HUDEP-2 (cell line): ENCODE measurements around the gene NAP1L3.

ENCODE experiments used
- DNase-seq, 76 experiments: peaks; one replicate each; lab custom pipeline; 2025; ENCODE audit not compliant: unreplicated experiment in 76 of 76; lab: John Stamatoyannopoulos, UW

The NAP1L3 gene, protein sequence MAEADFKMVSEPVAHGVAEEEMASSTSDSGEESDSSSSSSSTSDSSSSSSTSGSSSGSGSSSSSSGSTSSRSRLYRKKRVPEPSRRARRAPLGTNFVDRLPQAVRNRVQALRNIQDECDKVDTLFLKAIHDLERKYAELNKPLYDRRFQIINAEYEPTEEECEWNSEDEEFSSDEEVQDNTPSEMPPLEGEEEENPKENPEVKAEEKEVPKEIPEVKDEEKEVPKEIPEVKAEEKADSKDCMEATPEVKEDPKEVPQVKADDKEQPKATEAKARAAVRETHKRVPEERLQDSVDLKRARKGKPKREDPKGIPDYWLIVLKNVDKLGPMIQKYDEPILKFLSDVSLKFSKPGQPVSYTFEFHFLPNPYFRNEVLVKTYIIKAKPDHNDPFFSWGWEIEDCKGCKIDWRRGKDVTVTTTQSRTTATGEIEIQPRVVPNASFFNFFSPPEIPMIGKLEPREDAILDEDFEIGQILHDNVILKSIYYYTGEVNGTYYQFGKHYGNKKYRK

DNA sequence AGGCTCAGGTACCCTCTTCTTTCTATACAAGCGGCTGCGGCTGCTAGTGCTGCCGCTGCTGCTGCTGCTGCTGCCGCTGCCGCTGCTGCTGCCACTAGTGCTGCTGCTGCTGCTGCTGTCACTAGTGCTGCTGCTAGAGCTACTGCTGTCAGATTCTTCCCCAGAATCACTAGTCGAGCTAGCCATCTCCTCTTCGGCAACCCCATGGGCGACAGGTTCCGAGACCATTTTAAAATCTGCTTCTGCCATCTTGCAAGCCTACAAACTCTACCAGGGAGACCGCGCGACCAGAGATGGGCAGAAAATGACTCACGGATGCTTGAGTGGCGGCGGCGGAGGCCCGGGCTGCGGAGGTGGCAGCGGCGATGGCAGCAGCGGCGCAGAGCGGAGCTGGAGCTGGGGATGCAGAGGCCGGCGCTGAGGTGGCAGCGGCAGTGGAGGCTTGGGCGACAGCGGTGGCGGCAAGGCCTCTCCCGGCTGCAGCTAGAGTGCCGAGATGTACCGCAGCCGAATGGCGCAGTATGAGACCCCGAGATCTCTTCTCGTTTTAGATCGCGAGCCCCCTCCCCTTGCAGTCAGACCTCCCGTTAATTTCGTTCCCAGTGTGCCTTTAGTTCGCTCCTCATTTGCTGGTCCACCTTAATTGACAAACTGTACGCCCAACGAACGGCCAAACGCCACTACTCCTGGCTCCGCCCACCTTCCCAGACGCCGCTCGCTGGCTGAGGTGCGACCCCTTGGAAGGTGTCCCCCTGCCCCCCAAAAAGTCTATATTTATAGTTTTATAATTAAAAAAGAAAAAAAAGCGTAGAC, at the start of gene NAP1L3:
Gene NAP1L3, minus strand, starts transcription at position 523 of the 813 bp plus-strand sequence. Its CDS starts 274 bp downstream, at position 249.
- no peak for DNase-seq

DNA sequence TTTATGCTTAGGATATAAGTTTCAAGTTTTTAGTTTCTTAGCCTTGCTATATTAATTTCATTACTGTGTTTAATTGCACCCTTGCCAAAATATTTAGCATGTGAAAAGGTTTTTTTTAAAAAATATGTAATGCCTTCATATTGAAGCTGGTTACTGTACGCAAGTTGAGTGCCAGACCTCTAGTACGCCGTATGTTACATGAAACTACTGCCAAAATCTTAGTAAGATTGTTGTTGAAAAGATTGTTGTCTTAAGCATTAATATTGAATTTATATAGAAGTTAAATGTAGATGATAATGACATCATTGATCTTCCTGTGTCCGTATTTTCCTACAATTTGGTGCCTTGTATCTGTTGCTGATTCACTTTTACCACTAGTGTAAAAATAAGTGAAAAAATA, 37.7 kb upstream of the NAP1L3 start:
- DNase-seq, result no peak

GRCh38 chrX:93703701-93704100, 30.3 kb upstream of the NAP1L3 start:
- no peak for DNase-seq

DNA sequence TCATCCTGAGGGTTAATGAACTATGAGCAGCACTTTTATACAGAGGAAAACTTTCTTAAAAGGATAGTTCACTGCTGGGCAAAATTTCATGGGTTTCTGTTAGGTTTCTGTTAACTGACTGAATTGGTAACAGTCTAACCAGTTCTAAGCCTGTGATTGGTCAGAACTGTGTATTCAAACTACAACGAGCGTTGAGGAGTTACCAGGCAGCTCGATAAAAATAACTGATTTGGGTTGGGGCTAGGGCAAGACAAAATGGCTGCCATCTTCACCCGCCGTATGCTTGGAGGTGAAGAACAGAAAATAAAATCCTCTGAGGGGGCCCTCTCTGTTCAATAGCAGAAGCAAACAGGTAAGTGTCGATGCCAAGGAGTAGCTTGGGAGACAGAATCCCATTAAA, 22.6 kb upstream of the NAP1L3 start:
- no peak for DNase-seq

GRCh38 chrX:93673869-93674271, 492 bp upstream of the NAP1L3 start, which contains the start of gene FAM133A:
Gene FAM133A, plus strand, starts transcription at chrX:93674206. Its CDS starts 35,214 bp downstream, at chrX:93709420.
- no peak for DNase-seq

DNA sequence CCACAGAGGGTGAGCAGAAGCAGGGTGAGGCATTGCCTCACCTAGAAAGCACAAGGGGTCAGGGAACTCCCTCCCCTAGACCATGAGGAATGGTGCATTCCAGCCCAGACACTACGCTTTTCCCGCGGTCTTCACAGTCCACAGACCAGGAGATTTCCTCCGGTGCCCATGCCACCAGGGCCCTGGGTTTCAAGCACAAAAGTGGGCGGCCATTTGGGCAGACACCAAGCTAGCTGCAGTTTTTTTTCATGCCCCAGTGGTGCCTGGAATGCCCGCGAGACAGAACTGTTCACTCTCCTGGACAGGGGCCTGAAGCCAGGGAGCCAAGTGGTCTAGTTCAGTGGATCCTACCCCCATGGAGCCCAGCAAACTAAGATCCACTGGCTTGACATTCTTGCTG, 12.8 kb downstream of the NAP1L3 start:
- no peak for DNase-seq

- no peak for DNase-seq
Observed at GRCh38 chrX:93649381-93649780, 24.0 kb downstream of the NAP1L3 start.

DNA sequence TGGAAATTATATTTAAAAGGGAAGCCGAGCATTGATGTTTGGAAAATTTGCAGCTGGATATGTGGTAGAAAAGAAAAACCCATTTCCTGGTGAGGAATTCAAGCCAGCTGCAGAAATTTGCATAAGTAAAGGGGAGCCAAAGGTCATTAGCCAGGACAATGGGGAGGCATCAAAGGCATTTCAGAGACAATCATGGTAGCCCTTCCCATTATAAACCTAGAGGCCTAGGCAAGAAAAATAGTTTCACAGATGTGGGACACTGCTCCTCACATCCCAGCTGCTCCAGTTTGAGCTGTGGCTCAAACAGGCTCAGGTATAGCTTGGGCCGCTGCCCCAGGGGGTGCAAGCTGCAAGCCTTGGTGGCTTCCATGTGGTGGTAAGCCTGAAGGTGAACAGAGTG, 35.8 kb downstream of the NAP1L3 start:
- no peak for DNase-seq
